ENCODE results near the gene KCNJ15.

Gene KCNJ15

DNA sequence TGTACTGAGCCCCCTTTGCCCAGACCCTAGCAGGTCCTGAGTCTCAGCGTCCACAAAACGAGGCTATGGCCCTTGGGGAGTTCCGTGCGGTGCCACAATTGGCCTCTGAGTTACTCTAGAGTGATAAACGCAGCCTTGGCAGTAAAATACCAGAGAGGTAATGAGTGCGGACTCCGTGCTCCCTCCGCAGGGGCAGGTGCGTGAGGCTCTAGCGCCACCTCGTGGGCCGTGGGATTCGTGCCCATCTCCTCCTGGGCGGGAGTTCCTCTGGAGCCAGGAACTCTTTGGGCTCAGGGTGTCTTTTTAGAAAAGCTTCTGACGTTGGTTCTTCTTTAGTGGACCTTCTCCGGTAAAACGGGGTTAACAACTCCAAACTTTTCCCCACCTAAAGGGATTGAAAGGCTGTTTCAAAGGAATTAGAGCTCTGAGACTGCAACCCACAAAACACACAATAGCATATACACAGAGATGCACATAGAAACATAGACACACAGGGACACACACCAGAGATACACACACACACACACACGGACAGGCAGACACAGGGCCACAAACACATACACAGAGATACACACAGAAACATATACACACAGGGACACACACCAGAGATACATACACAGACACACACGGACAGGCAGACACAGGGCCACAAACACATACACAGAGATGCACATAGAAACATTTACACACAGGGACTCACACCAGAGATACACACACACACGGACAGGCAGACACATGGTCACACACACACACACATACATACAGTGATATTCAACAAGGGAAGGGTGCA lies 99.4 kb downstream of the KCNJ15 start:
- ATAC-seq: peak; percentile 92
- no peak for TF ChIP-seq POU6F1 (CRISPR knock-in tag; IDR thresholded peaks at IDR 0.05; ENCODE audit: borderline replicate concordance, low read depth)
- TF ChIP-seq ISL1 (CRISPR knock-in tag; IDR thresholded peaks at IDR 0.05): no peak

Data from SK-N-SH treated with all-trans-retinoic acid at 6 μM for 48 hours (cell line).